Endothelial cell of umbilical vein (primary cell): ENCODE results near the gene WLS. TPM values are rescaled to one million over a fixed set of nuclear protein-coding genes. Genes with fewer than 3 reads are reported as not detected.

Experiments used
- BruUV-seq: library from RNA; stranded (reverse); fragments of 400-500 nt; replicated peaks from 2 replicates; lab custom pipeline; 2021; lab: Mats Ljungman, UMichigan
- CTCF ChIA-PET: fragments of 300-600, 350-600 bp; sonication (Branson Sonifier 250); formaldehyde crosslinking; loops from one replicate; lab custom pipeline; 2021; ENCODE audit warnings: antibody characterized with exemption, inconsistent platforms; lab: Charles Lee
- POLR2A ChIA-PET: fragments of 300-600, 350-600 bp; sonication (Branson Sonifier 250); formaldehyde crosslinking; loops from one replicate; lab custom pipeline; 2021; ENCODE audit warnings: antibody characterized with exemption, inconsistent platforms; lab: Charles Lee
- DNase-seq: peaks from one replicate; pipeline ENCODE4 v3.0.0-alpha.2; 2011; ENCODE audit warnings: low read depth, low spot score
- FAIRE-seq: peaks from 2 replicates; lab custom pipeline; 2011; peaks lifted over from hg19 to GRCh38; lab: Jason Lieb, UNC
- H2AFZ ChIP-seq: 2 replicates; pipeline ENCODE4 v1.6.0; 2012; ENCODE audit warnings: low read depth, low read length, control low read depth, inconsistent platforms
- H3K27ac ChIP-seq: 2 replicates; pipeline ENCODE4 v1.5.1; 2011; ENCODE audit warnings: low read depth, mild to moderate bottlenecking, control low read depth, low read length, moderate library complexity; ENCODE audit not compliant: insufficient read depth
- H3K27me3 ChIP-seq, 2 experiments: 2 replicates each; pipeline versions ENCODE4 v1.6.0 to v1.6.1; 2011; ENCODE audit warnings: low read length in 2 of 2, mixed read lengths in 1 of 2; ENCODE audit not compliant: control insufficient read depth in 2 of 2, insufficient read depth in 2 of 2
- H3K36me3 ChIP-seq, 2 experiments: 2 replicates in 1 of 2; 3 replicates in 1 of 2; pipeline ENCODE4 v1.5.1; 2011; ENCODE audit warnings: low read length in 2 of 2, mild to moderate bottlenecking in 1 of 2, moderate library complexity in 1 of 2; ENCODE audit not compliant: control insufficient read depth in 2 of 2, insufficient read depth in 2 of 2; ENCODE audit errors: extremely low read depth in 1 of 2
- H3K4me1 ChIP-seq: 3 replicates; pipeline ENCODE4 v1.5.1; 2011; ENCODE audit warnings: mild to moderate bottlenecking, low read length; ENCODE audit not compliant: control insufficient read depth, insufficient read depth; ENCODE audit errors: extremely low read depth
- H3K4me2 ChIP-seq: 2 replicates; pipeline ENCODE4 v1.6.1; 2011; ENCODE audit warnings: low read length, control low read depth, mixed read lengths; ENCODE audit not compliant: insufficient read depth
- H3K4me3 ChIP-seq, 3 experiments: fragments of 200-600 bp in 1 of 3; sonication (generic), shearing (Covaris generic) in 1 of 3; replicated peaks in 1 of 3; 2 replicates each; pipeline ENCODE4 v1.5.1; 2011 to 2016; ENCODE audit warnings: control low read depth in 3 of 3, low read length in 3 of 3, mild to moderate bottlenecking in 2 of 3, inconsistent platforms in 1 of 3, low read depth in 1 of 3, moderate library complexity in 1 of 3; ENCODE audit not compliant: insufficient read depth in 1 of 3
- H3K79me2 ChIP-seq: 2 replicates; pipeline ENCODE4 v1.6.0; 2012; ENCODE audit warnings: low read length, inconsistent platforms; ENCODE audit not compliant: control insufficient read depth, insufficient read depth
- H3K9ac ChIP-seq: replicated peaks from 2 replicates; pipeline ENCODE3; 2011; ENCODE audit warnings: low read length, control low read depth; ENCODE audit not compliant: insufficient read depth; ENCODE audit errors: extremely low read depth
- H3K9me1 ChIP-seq: replicated peaks from 3 replicates; pipeline ENCODE4 v1.6.0; 2011; ENCODE audit warnings: mild to moderate bottlenecking, low read length; ENCODE audit not compliant: control insufficient read depth, insufficient read depth; ENCODE audit errors: extremely low read depth
- H3K9me3 ChIP-seq: replicated peaks from 2 replicates; pipeline ENCODE4 v1.5.1; 2012; ENCODE audit warnings: low read length, inconsistent platforms; ENCODE audit not compliant: control insufficient read depth, insufficient read depth
- H4K20me1 ChIP-seq: replicated peaks from 2 replicates; pipeline ENCODE3; 2011; ENCODE audit warnings: mild to moderate bottlenecking, low read length; ENCODE audit not compliant: control insufficient read depth, insufficient read depth; ENCODE audit errors: extremely low read depth
- EZH2 ChIP-seq: IDR thresholded peaks from 2 replicates; pipeline ENCODE4 v1.6.1; 2012; ENCODE audit warnings: borderline replicate concordance, low read depth, mild to moderate bottlenecking, moderate library complexity, low read length, inconsistent platforms; ENCODE audit not compliant: severe bottlenecking
- FOS ChIP-seq: IDR thresholded peaks from 2 replicates; pipeline ENCODE4 v1.6.1; 2011; ENCODE audit warnings: mild to moderate bottlenecking, low read length, moderate library complexity, borderline replicate concordance; ENCODE audit not compliant: insufficient read depth
- GATA2 ChIP-seq: IDR thresholded peaks from 2 replicates; pipeline ENCODE4 v1.7.0; 2011; ENCODE audit warnings: low read depth, mild to moderate bottlenecking, moderate library complexity, mixed read lengths, low read length; ENCODE audit not compliant: insufficient read length, insufficient read depth
- JUN ChIP-seq: IDR thresholded peaks from 2 replicates; pipeline ENCODE4 v1.6.1; 2011; ENCODE audit warnings: borderline replicate concordance, low read depth; ENCODE audit not compliant: insufficient read length, insufficient read depth
- MYC ChIP-seq: IDR thresholded peaks from one replicate; pipeline ENCODE4 v1.6.1; 2011; ENCODE audit warnings: mild to moderate bottlenecking, low read depth, low read length
- POLR2A ChIP-seq: IDR thresholded peaks from 2 replicates; pipeline ENCODE4 v1.6.1; 2012; ENCODE audit warnings: low read depth, mild to moderate bottlenecking, control low read depth, low read length
- POLR2AphosphoS5 ChIP-seq: IDR thresholded peaks from 2 replicates; pipeline ENCODE4 v1.6.1; 2012; ENCODE audit warnings: low read depth, mild to moderate bottlenecking, control low read depth, low read length, moderate library complexity; ENCODE audit not compliant: insufficient read depth
- dilution Hi-C: fragments of 300-500 bp; cut with MboI; formaldehyde crosslinking; loops from one replicate; pipeline ENCODE4 v1.15.0; 2019; ENCODE audit warnings: low sequenced_read_pairs; ENCODE audit not compliant: extremely low pct_ligation_motif_present
- intact Hi-C: fragments of 100-400 bp; cut with micrococcal nuclease; formaldehyde crosslinking; loops from one replicate; pipeline ENCODE4 v1.10.0; 2022
- polyA plus RNA-seq, 4 experiments: library from polyadenylated mRNA; depleted of rRNA in 3 of 4; stranded (reverse) in 3 of 4; unstranded in 1 of 4; fragments of >200 nt; gene quantifications; 2 replicates each; pipeline versions ENCODE4 v1.2.1 to v1.2.3, GENCODE V29; 2011 to 2012; ENCODE audit warnings: missing spikeins in 1 of 4
- total RNA-seq: library from RNA; stranded (reverse); gene quantifications from 2 replicates; pipeline ENCODE4 v1.2.3, GENCODE V29; 2021
- TF ChIP-seq, protein P1 (sequence below): IDR thresholded peaks from 2 replicates; pipeline ENCODE4 v1.6.1; 2011; ENCODE audit not compliant: insufficient read depth, insufficient read length
- TF ChIP-seq, protein P2 (sequence below), 2 donors: IDR thresholded peaks; 1 replicate in 1 of 2; 2 replicates in 1 of 2; pipeline ENCODE4 v1.5.1; 2011; ENCODE audit warnings: low read length in 2 of 2, mild to moderate bottlenecking in 2 of 2, moderate library complexity in 2 of 2, control low read depth in 1 of 2, inconsistent platforms in 1 of 2, low read depth in 1 of 2; ENCODE audit not compliant: insufficient read depth in 1 of 2; ENCODE audit errors: extremely low read depth in 1 of 2

The WLS gene
- total and polyA plus RNA-seq, 2 donors (not counting 3 experiments of a cell fraction or from before 2014, with no cell fraction given) = 121 to 199 TPM

GRCh38 chr1:68158837-68159236 lies 73.5 kb downstream of the WLS start:
- Histone ChIP-seq H4K20me1 (peaks cover 5% of the 10 kb centered on the region), H2AFZ (no peak overlapping the region), H3K4me3 (no peak overlapping the region), H3K9me3 (no peaks in the 10 kb centered on the region), H3K79me2 (peaks cover 4% of the 10 kb centered on the region), H3K9me1 (peaks cover 3% of the 10 kb centered on the region), H3K4me1 (peaks cover 3% of the 10 kb centered on the region), H3K9ac (no peak overlapping the region), H3K4me2 (no peak overlapping the region), H3K27me3 (no peaks in the 10 kb centered on the region), H3K27ac (no peak overlapping the region), H3K36me3 (peaks cover 16 to 17% of the 10 kb centered on the region in 2 experiments)
- dilution Hi-C loops = no loop called here
- ChIA-PET CTCF (interaction anchor here (1.0 to 1.8 kb wide), 3 partner anchors 15 to 184 kb away, joined by 3 to 7 read pairs (median 5); no protein-coding TSS in a partner anchor), POLR2A (no interaction called here)
- TF ChIP-seq MYC (no peak), GATA2 (no peak), POLR2A (no peak), EZH2 (no peak), JUN (no peak), FOS (no peak), POLR2AphosphoS5 (no peak)
- TF ChIP-seq, protein P1, sequence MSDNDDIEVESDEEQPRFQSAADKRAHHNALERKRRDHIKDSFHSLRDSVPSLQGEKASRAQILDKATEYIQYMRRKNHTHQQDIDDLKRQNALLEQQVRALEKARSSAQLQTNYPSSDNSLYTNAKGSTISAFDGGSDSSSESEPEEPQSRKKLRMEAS = no peak
- TF ChIP-seq, protein P2, sequence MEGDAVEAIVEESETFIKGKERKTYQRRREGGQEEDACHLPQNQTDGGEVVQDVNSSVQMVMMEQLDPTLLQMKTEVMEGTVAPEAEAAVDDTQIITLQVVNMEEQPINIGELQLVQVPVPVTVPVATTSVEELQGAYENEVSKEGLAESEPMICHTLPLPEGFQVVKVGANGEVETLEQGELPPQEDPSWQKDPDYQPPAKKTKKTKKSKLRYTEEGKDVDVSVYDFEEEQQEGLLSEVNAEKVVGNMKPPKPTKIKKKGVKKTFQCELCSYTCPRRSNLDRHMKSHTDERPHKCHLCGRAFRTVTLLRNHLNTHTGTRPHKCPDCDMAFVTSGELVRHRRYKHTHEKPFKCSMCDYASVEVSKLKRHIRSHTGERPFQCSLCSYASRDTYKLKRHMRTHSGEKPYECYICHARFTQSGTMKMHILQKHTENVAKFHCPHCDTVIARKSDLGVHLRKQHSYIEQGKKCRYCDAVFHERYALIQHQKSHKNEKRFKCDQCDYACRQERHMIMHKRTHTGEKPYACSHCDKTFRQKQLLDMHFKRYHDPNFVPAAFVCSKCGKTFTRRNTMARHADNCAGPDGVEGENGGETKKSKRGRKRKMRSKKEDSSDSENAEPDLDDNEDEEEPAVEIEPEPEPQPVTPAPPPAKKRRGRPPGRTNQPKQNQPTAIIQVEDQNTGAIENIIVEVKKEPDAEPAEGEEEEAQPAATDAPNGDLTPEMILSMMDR (IDR thresholded peaks at IDR 0.05; ENCODE audit: extremely low read depth in 1 of 2, insufficient read depth in 1 of 2, low read depth in 1 of 2, low read length in 2 of 2) = no peak
- no peak for FAIRE-seq
- no TSS peak for BruUV-seq
- DNase-seq = no peak
- intact Hi-C loops = no loop called here
